GM12872 (cell line): ENCODE data around the gene TSPO.

ENCODE experiments used
- TF ChIP-seq, protein P1 (sequence below): IDR thresholded peaks from 3 replicates; pipeline ENCODE4 v1.5.1; 2011; ENCODE audit warnings: low read depth, mild to moderate bottlenecking, low read length, moderate library complexity; ENCODE audit not compliant: insufficient read depth

Gene TSPO

GRCh38 chr22:43205748-43206508 is 54.6 kb downstream of the TSPO start:
- TF ChIP-seq, protein P1, sequence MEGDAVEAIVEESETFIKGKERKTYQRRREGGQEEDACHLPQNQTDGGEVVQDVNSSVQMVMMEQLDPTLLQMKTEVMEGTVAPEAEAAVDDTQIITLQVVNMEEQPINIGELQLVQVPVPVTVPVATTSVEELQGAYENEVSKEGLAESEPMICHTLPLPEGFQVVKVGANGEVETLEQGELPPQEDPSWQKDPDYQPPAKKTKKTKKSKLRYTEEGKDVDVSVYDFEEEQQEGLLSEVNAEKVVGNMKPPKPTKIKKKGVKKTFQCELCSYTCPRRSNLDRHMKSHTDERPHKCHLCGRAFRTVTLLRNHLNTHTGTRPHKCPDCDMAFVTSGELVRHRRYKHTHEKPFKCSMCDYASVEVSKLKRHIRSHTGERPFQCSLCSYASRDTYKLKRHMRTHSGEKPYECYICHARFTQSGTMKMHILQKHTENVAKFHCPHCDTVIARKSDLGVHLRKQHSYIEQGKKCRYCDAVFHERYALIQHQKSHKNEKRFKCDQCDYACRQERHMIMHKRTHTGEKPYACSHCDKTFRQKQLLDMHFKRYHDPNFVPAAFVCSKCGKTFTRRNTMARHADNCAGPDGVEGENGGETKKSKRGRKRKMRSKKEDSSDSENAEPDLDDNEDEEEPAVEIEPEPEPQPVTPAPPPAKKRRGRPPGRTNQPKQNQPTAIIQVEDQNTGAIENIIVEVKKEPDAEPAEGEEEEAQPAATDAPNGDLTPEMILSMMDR = no peak

DNA sequence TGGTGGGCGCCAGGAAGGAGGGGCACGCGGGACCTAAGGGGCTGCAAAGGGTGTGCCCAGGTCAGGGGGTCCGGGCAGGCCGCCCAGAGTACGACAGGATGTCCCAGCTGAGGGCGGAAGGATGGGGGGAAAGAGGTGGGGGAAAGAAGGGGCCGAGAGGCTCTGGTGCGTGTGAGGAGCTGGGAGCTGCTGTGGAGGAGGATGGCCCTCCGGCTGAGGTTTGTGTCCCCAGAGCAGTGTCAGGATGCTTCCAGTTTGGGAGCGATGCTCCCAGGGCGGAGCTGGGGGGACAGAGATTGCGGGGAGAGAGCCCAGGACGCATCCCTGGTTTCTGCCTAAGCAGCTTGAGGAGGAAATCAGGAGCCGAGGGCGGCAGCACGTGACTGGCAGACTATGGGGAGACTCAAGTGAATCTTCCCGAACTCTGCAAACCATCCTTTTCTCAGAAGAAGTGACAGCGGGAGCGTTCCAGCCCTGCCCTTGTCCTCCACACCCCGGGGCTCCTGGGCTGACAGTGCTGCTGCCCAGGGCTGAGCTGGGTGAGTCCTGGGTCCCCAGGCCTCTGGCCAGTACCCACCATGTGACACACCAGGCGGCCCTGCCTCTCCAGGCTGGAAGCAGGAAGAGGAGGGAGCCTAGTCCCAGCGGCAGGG is 55.3 kb downstream of the TSPO start:
- TF ChIP-seq, protein P1 = no peak

GRCh38 chr22:43207386-43207785 is 56.0 kb downstream of the TSPO start:
- TF ChIP-seq, protein P1 = no peak

- TF ChIP-seq, protein P1 = no peak
These were observed 56.7 kb downstream of the TSPO start for GRCh38 chr22:43207849-43208702.

DNA sequence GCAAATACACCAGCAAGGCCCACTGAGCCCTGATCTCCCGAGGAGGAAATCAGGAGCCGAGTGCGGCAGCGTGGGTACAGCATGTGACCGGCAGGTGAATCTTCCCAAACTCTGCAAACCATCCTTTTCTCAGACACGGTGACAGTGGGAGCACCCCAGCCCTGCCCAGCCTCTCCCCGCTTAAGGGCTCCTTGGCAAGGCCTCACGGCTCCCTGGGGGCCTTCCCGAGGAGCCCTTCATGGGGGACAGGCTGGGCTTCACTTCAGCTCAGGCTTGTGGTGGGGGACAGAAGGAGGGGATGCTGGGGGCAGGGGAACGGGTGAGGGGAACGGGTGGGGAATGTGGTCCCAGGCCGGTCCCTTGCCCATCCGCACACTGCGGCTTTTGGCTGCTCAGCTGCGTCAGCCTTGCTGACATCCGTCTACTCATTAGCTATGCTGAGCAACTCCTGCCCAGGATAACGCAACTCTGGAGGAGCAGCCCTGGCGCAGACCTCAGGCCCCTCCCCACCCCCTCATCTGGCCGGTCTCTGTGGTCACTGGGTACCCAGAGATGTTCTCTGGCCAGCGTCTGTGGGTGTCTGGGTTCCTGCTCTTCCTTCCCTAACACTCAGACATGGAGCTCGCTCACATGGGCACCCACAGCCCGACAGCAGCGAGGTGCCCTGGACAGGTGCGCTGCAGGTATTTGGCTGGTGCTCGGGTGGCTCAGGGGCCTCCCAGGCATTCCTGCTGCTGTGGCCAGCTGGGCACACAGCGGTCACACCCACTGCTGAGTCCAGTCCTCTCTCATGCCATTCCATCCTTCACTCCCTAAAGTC is 57.6 kb downstream of the TSPO start:
- TF ChIP-seq, protein P1 = no peak

GRCh38 chr22:43209523-43209890 is 58.1 kb downstream of the TSPO start:
- TF ChIP-seq, protein P1 = no peak

DNA sequence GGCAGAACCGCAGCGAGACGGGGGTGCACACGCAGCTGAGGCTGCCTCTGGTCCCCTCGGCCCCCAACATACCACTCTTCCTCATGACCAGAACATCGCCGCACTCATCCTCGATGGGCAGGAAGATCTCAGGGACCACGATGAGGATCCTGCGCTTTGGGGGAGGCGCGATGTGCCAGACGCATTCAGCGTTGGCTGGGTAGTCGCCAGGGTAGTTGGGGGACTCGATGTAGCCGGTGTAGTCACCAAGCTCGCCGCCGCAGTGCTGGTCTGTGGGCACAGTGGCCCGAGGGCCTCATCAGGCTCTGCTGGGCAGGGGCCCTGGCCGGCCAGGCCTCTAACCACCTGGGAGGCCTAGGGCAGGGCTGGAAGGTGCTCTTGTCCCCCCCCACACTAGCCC is 58.6 kb downstream of the TSPO start:
- TF ChIP-seq, protein P1 = no peak
